Stimulated activated CD8-positive, alpha-beta memory T cell treated with anti-CD3 and anti-CD28 coated beads, Interleukin-4, amount 100 ng/mL, for 1 hour (primary cell): ENCODE results near the gene GAB1.

Experiments used
- DNase-seq, 2 donors: peaks; one replicate each; pipeline ENCODE4 v3.0.0-alpha.2; 2020; ENCODE audit warnings: low read depth in 2 of 2, low spot score in 1 of 2

GAB1 gene

GRCh38 chr4:143473334-143474126 lies 136.9 kb downstream of the GAB1 start:
- no peak for DNase-seq

DNA sequence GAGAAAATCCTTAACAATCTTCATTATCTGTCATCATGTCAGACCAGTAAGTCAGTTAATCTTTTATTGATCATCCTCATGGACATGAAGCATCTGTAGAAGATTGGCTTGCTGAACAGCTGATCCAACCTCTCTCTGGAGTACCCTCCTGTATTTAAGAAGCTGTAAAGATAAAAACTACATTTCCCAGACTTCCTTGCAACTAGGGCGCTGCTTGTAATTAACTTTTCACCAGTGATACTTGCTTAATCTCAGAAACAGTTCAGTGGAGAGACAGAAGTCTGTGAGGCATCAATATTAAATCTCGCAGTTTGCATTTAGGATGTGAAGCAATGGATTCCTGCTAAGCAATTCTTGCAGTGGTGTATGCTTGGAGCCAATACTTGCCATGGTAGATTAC lies 140.8 kb downstream of the GAB1 start:
- DNase-seq = no peak

- DNase-seq = no peak
Observed at GRCh38 chr4:143481361-143481760, 144.7 kb downstream of the GAB1 start.

GRCh38 chr4:143482840-143483239 lies 146.2 kb downstream of the GAB1 start:
- no peak for DNase-seq

- no peak for DNase-seq
Observed at GRCh38 chr4:143486314-143486713, 149.6 kb downstream of the GAB1 start.

GRCh38 chr4:143488687-143489086 lies 152.0 kb downstream of the GAB1 start:
- no peak for DNase-seq

DNA sequence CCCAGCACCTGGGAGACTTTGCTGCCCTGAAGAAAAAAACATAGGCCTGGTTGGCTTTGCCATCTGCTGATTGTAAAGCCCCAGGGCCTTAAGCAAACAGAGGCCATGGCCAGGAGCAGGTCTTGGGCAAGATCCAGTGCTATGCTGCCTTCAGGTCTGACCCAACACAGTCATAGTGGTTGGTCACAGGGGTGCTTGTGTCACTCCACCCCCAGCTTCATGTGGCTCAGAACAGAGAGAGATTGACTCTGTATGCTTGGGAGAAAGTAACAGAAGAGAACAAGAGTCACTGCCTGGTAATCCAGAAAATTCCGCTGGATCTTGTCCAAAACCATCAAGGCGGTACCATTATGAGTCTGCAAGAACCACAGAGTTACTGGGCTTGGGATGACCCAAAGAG lies 152.4 kb downstream of the GAB1 start:
- DNase-seq = no peak

DNA sequence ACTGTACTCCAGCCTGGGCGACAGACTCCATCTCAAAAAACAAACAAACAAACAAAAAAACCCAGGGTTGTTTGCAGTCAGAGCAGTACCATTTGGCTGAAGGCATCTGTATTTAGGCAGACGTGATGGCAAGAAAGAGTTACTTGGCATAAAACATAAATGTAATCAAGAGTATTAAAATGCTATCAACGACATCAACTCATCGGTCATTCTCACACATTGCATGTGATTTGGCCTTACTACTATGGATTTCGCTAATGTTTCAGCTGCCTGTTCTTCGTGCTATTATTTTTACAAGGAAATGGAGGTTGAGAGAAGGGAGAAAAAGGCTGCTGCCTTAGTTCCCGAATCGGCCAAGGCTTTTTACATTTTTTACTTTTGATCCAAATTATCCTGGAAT lies 161.3 kb downstream of the GAB1 start:
- DNase-seq = no peak

DNA sequence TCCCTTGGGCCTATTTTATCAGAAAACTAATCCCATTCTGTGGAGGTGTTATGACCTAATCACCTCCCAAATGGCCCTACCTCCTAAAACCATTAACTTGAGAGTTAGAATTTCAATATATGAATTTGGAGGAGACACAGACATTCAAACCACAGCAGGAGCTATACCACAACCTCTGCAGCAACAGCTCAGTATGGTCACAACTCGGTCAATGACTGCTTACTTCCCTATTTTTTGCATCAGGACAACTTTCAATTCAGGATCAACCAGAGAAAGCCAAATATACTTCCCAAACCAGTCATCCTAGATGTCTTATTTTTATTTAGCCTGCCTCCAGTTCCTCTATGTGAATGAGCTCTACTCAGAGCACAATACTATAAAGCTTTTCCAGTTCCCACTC lies 165.6 kb downstream of the GAB1 start:
- no peak for DNase-seq

DNA sequence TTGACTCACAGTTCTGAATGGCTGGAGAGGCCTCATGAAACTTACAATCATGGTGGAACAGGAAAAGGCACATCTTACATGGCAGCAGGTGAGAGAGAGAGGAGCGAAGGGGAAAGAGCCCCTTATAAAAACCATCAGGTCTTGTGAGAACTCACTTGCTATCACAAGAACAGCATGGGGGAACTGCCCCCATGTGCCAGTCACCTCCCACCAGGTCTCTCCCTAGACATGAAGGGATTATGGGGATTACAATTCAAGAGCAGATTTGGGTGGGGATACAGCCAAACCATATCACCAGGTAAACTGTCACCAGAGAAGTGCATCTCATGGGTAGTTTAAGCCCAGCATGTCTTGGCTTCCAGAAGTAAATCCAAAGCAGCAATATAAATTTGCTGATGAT lies 169.4 kb downstream of the GAB1 start:
- DNase-seq = no peak

- DNase-seq = no peak
Observed at GRCh38 chr4:143511906-143512305, 175.2 kb downstream of the GAB1 start.

DNA sequence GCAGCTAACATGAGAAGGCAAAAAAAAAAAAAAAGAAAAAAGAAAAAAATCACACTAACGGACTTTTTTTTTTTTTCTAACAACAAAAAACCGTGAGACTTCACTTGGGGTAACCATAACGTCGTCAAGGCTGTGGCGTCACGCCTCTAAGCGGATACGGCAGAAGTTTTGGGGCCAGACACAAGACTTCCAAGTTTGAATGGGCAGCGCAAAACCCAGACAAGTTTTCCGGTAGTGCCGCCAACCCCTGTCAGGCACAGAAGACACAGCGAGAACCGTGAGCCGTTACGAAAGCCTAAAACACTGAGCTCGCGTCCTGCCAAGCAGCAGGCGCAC lies 176.3 kb downstream of the GAB1 start:
- no peak for DNase-seq

- peak; percentile 80 to 89 for DNase-seq
Observed at GRCh38 chr4:143513314-143514168, 176.9 kb downstream of the GAB1 start, which contains the start of gene SMARCA5. Gene SMARCA5, plus strand, starts transcription at chr4:143513702. Its CDS starts 223 bp downstream, at chr4:143513925.

DNA sequence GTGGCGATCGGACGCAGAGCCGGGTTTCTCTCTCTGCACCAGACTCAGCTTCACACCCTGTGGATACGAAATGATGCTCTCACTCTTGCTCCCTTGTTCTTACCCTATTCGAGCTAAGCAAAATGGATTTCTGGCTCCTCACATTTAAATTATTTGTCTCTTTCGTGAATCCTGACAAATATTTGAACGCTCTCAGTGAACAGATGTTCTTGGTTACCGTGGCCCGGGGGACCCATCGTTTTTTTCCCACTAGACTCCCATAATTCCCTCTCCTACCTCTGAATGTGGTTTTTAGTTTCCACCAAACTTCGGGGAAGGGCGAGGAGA lies 177.5 kb downstream of the GAB1 start:
- no peak for DNase-seq

GRCh38 chr4:143514497-143514896 lies 177.8 kb downstream of the GAB1 start:
- DNase-seq = no peak

- no peak for DNase-seq
Observed at GRCh38 chr4:143514901-143515300, 178.2 kb downstream of the GAB1 start.

DNA sequence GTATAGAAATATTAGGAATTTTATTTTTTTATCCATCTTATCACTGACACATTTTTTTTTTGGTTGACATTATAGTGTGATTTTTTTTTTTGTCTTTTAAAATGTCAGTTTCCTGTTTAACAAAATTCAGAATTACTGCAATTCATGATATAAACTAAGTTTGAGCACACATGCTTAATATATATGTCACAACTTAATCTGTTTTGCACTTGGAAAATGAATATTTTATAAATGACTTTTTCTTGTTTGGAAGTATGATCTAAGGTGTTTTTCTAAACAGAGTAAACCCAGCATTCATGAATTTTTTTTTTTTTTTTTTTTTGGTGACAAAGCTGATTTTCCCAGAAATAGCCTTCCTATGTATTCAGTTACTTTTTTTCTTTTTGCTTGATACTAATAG lies 179.2 kb downstream of the GAB1 start:
- no peak for DNase-seq

GRCh38 chr4:143517764-143518163 lies 181.1 kb downstream of the GAB1 start:
- no peak for DNase-seq
